HEK293 (cell line): ENCODE data around the gene MVB12B.

Experiments
- CTCF ChIA-PET: fragments of 350-600 bp; formaldehyde crosslinking; extraction: SDS; loops from one replicate; lab custom pipeline; 2021; ENCODE audit warnings: antibody characterized with exemption; lab: Yijun Ruan, JAX
- POLR2A ChIA-PET: fragments of 300-600 bp; formaldehyde crosslinking; extraction: SDS; loops from one replicate; lab custom pipeline; 2020; ENCODE audit warnings: antibody characterized with exemption, inconsistent platforms; lab: Yijun Ruan, JAX
- H3K27ac ChIP-seq: fragments of 200-500 bp; sonication (Bioruptor generic); 2 replicates; pipeline ENCODE4 v1.5.1; 2014; ENCODE audit warnings: low read depth, low read length, control low read depth, inconsistent platforms; ENCODE audit errors: extremely low read depth
- H3K36me3 ChIP-seq, 2 experiments: fragments of 200-500 bp in 1 of 2; sonication (Bioruptor generic) in 1 of 2; 1 replicate in 1 of 2; 2 replicates in 1 of 2; pipeline ENCODE4 v1.5.1; 2014 to 2017; ENCODE audit warnings: inconsistent platforms in 2 of 2, low read length in 2 of 2; ENCODE audit not compliant: control insufficient read depth in 2 of 2, insufficient read depth in 1 of 2
- H3K4me1 ChIP-seq: fragments of 200-500 bp; sonication (Bioruptor generic); 2 replicates; pipeline ENCODE4 v1.5.1; 2014; ENCODE audit warnings: mild to moderate bottlenecking, low read length, inconsistent platforms; ENCODE audit not compliant: control insufficient read depth, insufficient read depth
- H3K4me3 ChIP-seq: 2 replicates; pipeline ENCODE4 v1.5.1; 2011; ENCODE audit warnings: low read depth, mild to moderate bottlenecking, control low read depth, low read length, moderate library complexity
- H3K9me3 ChIP-seq: fragments of 200-500 bp; sonication (Bioruptor generic); 2 replicates; pipeline ENCODE4 v1.5.1; 2014; ENCODE audit warnings: low read depth, low read length, inconsistent platforms; ENCODE audit not compliant: control insufficient read depth, insufficient read depth
- GLI2 ChIP-seq: fragments of 450-650 bp; formaldehyde crosslinking; IDR thresholded peaks from 2 replicates; pipeline ENCODE4; 2017; ENCODE audit warnings: missing biosample characterization, missing genetic modification characterization, low read depth, borderline replicate concordance
- HOXC10 ChIP-seq: sonication (generic); formaldehyde crosslinking; IDR thresholded peaks from 2 replicates; pipeline ENCODE4 v1.8.1; 2023; ENCODE audit warnings: mild to moderate bottlenecking, missing genetic modification reagents
- ZBTB21 ChIP-seq: fragments of 450-650 bp; formaldehyde crosslinking; IDR thresholded peaks from 2 replicates; pipeline ENCODE4 v1.5.1; 2017; ENCODE audit warnings: missing biosample characterization, missing genetic modification characterization
- ZBTB7A ChIP-seq: fragments of 450-650 bp; formaldehyde crosslinking; IDR thresholded peaks from 2 replicates; pipeline ENCODE4 v1.5.1; 2016; ENCODE audit warnings: low read depth, missing biosample characterization, missing genetic modification characterization
- ZNF221 ChIP-seq: fragments of 450-650 bp; formaldehyde crosslinking; IDR thresholded peaks from 2 replicates; pipeline ENCODE4 v1.5.1; 2017; ENCODE audit warnings: missing biosample characterization, missing genetic modification characterization, borderline replicate concordance
- ZNF239 ChIP-seq: fragments of 450-650 bp; formaldehyde crosslinking; IDR thresholded peaks from 2 replicates; pipeline ENCODE4 v1.5.1; 2016; ENCODE audit warnings: missing biosample characterization, missing genetic modification characterization
- ZNF350 ChIP-seq: fragments of 450-650 bp; formaldehyde crosslinking; IDR thresholded peaks from 2 replicates; pipeline ENCODE4 v1.5.0; 2017; ENCODE audit warnings: missing biosample characterization, mild to moderate bottlenecking, missing genetic modification characterization
- ZNF394 ChIP-seq: fragments of 450-650 bp; formaldehyde crosslinking; IDR thresholded peaks from 2 replicates; pipeline ENCODE4 v1.5.1; 2016; ENCODE audit warnings: missing biosample characterization, missing genetic modification characterization, mild to moderate bottlenecking, moderate library complexity, borderline replicate concordance
- ZNF558 ChIP-seq: fragments of 450-650 bp; formaldehyde crosslinking; IDR thresholded peaks from 2 replicates; pipeline ENCODE4 v1.5.1; 2016; ENCODE audit warnings: missing biosample characterization, missing genetic modification characterization
- ZNF600 ChIP-seq: fragments of 450-650 bp; formaldehyde crosslinking; IDR thresholded peaks from 2 replicates; pipeline ENCODE4 v1.5.1; 2016; ENCODE audit warnings: missing biosample characterization, missing genetic modification characterization
- ZNF654 ChIP-seq: fragments of 450-650 bp; formaldehyde crosslinking; IDR thresholded peaks from 2 replicates; pipeline ENCODE4 v1.5.1; 2016; ENCODE audit warnings: low read depth, missing biosample characterization, missing genetic modification characterization
- ZNF660 ChIP-seq: fragments of 450-650 bp; IDR thresholded peaks from 2 replicates; pipeline ENCODE4 v1.5.1; 2018; ENCODE audit warnings: missing biosample characterization, mild to moderate bottlenecking, missing genetic modification characterization
- ZNF701 ChIP-seq: fragments of 450-650 bp; formaldehyde crosslinking; IDR thresholded peaks from 2 replicates; pipeline ENCODE4 v1.5.1; 2016; ENCODE audit warnings: missing biosample characterization, missing genetic modification characterization
- ZNF76 ChIP-seq: fragments of 450-650 bp; formaldehyde crosslinking; IDR thresholded peaks from 2 replicates; pipeline ENCODE4; 2016; ENCODE audit warnings: low read depth, missing biosample characterization, missing genetic modification characterization, borderline replicate concordance
- TF ChIP-seq, protein P1 (sequence below): fragments of 450-650 bp; formaldehyde crosslinking; IDR thresholded peaks from 2 replicates; pipeline ENCODE4 v1.5.1; 2016; ENCODE audit warnings: missing biosample characterization, missing genetic modification characterization
- TF ChIP-seq, protein P2 (sequence below): fragments of 450-650 bp; formaldehyde crosslinking; IDR thresholded peaks from 2 replicates; pipeline ENCODE4 v1.5.1; 2016; ENCODE audit warnings: missing biosample characterization, missing genetic modification characterization
- TF ChIP-seq, protein P3 (sequence below): fragments of 450-650 bp; formaldehyde crosslinking; IDR thresholded peaks from 2 replicates; pipeline ENCODE4 v1.5.1; 2016; ENCODE audit warnings: missing biosample characterization, missing genetic modification characterization
- TF ChIP-seq, protein P4 (sequence below): fragments of 450-650 bp; formaldehyde crosslinking; conservative IDR thresholded peaks from 2 replicates; pipeline ENCODE4 v1.5.1; 2016; ENCODE audit warnings: low read depth, missing biosample characterization, missing genetic modification characterization

MVB12B gene

DNA sequence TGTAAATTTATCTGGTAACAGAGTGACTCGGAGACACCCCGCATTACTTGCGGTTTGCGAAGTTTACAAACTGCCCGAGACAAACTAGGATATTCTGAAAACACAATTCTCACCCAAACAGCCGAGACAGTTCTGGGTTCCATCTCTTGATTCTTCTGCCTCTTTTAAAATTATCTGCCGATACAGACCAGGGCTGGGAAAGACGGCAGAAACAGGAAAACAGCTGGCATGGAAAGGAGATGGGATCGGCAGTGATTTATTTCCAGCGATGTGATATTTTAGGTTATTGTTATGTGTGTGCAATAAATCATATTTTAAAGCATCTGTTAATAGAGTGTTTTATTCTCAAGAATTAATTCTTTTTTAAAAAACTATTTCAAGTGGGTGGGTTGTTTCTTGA, 193.8 kb downstream of the MVB12B start:
- POLR2A ChIA-PET: interaction anchor here (0.6 kb wide), 1 partner anchor 1709 kb away, joined by 4 read pairs; no protein-coding TSS in a partner anchor
- CTCF ChIA-PET: interaction anchor here (1.2 to 7.8 kb wide), 3 partner anchors 13 to 37 kb away, joined by 4 to 63 read pairs (median 6); no protein-coding TSS in a partner anchor
- Histone ChIP-seq H3K36me3 (no peaks in the 10 kb centered on the region), H3K4me3 (no peak overlapping the region), H3K9me3 (no peaks in the 10 kb centered on the region), H3K27ac (no peak overlapping the region), H3K4me1 (peaks cover 12% of the 10 kb centered on the region)
- no peak for TF ChIP-seq ZNF654 (tag by site-specific recombination)
- TF ChIP-seq ZNF394 (tag by site-specific recombination): no peak
- TF ChIP-seq, protein P1, sequence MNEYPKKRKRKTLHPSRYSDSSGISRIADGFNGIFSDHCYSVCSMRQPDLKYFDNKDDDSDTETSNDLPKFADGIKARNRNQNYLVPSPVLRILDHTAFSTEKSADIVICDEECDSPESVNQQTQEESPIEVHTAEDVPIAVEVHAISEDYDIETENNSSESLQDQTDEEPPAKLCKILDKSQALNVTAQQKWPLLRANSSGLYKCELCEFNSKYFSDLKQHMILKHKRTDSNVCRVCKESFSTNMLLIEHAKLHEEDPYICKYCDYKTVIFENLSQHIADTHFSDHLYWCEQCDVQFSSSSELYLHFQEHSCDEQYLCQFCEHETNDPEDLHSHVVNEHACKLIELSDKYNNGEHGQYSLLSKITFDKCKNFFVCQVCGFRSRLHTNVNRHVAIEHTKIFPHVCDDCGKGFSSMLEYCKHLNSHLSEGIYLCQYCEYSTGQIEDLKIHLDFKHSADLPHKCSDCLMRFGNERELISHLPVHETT: no peak

DNA sequence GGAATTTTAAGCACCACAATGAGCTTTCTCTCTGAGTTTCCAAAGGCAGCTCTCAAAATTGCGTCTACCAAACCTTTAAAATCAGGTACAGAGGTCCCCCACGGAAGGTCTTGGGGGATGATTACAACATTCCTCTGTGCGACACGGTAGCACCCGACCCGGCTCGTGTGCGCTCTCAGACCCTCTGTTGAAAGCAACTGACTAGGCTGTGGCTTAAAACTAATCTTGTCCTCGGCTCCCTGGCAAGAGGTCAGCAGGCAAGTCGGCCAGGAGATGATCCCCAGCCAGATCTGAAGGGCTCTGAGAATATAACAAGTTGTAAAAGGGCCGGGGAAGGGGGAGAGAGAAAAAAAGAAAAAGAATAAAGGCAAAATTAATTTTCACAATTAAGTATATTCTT, 194.5 kb downstream of the MVB12B start:
- TF ChIP-seq, protein P2, sequence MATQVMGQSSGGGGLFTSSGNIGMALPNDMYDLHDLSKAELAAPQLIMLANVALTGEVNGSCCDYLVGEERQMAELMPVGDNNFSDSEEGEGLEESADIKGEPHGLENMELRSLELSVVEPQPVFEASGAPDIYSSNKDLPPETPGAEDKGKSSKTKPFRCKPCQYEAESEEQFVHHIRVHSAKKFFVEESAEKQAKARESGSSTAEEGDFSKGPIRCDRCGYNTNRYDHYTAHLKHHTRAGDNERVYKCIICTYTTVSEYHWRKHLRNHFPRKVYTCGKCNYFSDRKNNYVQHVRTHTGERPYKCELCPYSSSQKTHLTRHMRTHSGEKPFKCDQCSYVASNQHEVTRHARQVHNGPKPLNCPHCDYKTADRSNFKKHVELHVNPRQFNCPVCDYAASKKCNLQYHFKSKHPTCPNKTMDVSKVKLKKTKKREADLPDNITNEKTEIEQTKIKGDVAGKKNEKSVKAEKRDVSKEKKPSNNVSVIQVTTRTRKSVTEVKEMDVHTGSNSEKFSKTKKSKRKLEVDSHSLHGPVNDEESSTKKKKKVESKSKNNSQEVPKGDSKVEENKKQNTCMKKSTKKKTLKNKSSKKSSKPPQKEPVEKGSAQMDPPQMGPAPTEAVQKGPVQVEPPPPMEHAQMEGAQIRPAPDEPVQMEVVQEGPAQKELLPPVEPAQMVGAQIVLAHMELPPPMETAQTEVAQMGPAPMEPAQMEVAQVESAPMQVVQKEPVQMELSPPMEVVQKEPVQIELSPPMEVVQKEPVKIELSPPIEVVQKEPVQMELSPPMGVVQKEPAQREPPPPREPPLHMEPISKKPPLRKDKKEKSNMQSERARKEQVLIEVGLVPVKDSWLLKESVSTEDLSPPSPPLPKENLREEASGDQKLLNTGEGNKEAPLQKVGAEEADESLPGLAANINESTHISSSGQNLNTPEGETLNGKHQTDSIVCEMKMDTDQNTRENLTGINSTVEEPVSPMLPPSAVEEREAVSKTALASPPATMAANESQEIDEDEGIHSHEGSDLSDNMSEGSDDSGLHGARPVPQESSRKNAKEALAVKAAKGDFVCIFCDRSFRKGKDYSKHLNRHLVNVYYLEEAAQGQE (tag by site-specific recombination): no peak
- TF ChIP-seq ZNF76 (no peak), GLI2 (tag by site-specific recombination) (no peak)
- CTCF ChIA-PET: interaction anchor here (0.7 to 7.8 kb wide), 4 partner anchors 14 to 37 kb away, joined by 3 to 63 read pairs (median 11); no protein-coding TSS in a partner anchor
- POLR2A ChIA-PET: no interaction called here
- Histone ChIP-seq H3K27ac (no peak overlapping the region), H3K9me3 (no peaks in the 10 kb centered on the region), H3K4me3 (no peak overlapping the region), H3K36me3 (no peaks in the 10 kb centered on the region), H3K4me1 (peaks cover 12% of the 10 kb centered on the region)

DNA sequence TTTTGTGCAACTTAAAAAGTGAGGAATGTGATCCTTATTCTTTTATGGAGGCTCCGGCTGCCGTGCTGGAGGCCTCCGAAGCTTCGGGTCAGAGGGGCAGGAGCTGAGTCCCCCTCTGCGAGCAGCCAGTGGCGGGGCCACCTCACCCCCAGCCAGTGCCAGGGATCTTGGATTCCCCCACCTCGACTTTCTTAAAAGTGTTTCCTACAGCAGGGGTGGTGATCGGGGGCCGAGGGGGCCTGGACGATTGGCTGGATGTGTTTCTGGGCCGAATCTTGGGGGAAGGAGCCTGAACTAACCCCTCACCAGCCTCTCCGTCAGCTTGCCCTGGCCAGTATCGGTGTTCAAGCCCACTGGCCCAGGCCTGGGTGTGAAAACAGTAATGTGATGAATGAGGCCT, 194.9 kb downstream of the MVB12B start:
- ChIA-PET CTCF (interaction anchor here (0.7 to 7.8 kb wide), 5 partner anchors 8 to 36 kb away, joined by 3 to 63 read pairs (median 6); no protein-coding TSS in a partner anchor), POLR2A (no interaction called here)
- no peaks in the 10 kb centered on the region for H3K36me3 ChIP-seq
- peaks cover 11% of the 10 kb centered on the region for H3K4me1 ChIP-seq
- TF ChIP-seq ZNF600 (no peak), ZNF239 (tag by site-specific recombination) (no peak), HOXC10 (CRISPR knock-in tag) (no peak), ZNF701 (tag by site-specific recombination) (no peak), ZNF76 (no peak), ZNF558 (tag by site-specific recombination) (no peak), ZBTB7A (tag by site-specific recombination) (no peak), ZNF660 (tag by site-specific recombination) (no peak), ZNF221 (no peak), ZNF350 (tag by site-specific recombination) (no peak), ZBTB21 (tag by site-specific recombination) (no peak)
- TF ChIP-seq, protein P1: no peak
- TF ChIP-seq, protein P3, sequence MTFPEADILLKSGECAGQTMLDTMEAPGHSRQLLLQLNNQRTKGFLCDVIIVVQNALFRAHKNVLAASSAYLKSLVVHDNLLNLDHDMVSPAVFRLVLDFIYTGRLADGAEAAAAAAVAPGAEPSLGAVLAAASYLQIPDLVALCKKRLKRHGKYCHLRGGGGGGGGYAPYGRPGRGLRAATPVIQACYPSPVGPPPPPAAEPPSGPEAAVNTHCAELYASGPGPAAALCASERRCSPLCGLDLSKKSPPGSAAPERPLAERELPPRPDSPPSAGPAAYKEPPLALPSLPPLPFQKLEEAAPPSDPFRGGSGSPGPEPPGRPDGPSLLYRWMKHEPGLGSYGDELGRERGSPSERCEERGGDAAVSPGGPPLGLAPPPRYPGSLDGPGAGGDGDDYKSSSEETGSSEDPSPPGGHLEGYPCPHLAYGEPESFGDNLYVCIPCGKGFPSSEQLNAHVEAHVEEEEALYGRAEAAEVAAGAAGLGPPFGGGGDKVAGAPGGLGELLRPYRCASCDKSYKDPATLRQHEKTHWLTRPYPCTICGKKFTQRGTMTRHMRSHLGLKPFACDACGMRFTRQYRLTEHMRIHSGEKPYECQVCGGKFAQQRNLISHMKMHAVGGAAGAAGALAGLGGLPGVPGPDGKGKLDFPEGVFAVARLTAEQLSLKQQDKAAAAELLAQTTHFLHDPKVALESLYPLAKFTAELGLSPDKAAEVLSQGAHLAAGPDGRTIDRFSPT (tag by site-specific recombination): no peak
- TF ChIP-seq, protein P4, sequence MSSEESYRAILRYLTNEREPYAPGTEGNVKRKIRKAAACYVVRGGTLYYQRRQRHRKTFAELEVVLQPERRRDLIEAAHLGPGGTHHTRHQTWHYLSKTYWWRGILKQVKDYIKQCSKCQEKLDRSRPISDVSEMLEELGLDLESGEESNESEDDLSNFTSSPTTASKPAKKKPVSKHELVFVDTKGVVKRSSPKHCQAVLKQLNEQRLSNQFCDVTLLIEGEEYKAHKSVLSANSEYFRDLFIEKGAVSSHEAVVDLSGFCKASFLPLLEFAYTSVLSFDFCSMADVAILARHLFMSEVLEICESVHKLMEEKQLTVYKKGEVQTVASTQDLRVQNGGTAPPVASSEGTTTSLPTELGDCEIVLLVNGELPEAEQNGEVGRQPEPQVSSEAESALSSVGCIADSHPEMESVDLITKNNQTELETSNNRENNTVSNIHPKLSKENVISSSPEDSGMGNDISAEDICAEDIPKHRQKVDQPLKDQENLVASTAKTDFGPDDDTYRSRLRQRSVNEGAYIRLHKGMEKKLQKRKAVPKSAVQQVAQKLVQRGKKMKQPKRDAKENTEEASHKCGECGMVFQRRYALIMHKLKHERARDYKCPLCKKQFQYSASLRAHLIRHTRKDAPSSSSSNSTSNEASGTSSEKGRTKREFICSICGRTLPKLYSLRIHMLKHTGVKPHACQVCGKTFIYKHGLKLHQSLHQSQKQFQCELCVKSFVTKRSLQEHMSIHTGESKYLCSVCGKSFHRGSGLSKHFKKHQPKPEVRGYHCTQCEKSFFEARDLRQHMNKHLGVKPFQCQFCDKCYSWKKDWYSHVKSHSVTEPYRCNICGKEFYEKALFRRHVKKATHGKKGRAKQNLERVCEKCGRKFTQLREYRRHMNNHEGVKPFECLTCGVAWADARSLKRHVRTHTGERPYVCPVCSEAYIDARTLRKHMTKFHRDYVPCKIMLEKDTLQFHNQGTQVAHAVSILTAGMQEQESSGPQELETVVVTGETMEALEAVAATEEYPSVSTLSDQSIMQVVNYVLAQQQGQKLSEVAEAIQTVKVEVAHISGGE (tag by site-specific recombination): no peak
- no peak overlapping the region for H3K4me3 ChIP-seq
- no peaks in the 10 kb centered on the region for H3K9me3 ChIP-seq
- H3K27ac ChIP-seq: no peak overlapping the region
